WTC11 (cell line): ENCODE data around the gene ACP5.

Source experiments
- TP53 ChIP-seq: sonication (generic); formaldehyde crosslinking; IDR thresholded peaks from 2 replicates; pipeline ENCODE4 v1.8.1; 2023; ENCODE audit warnings: mild to moderate bottlenecking, missing genetic modification reagents
- ZNF423 ChIP-seq: fragments of 250-450 bp; sonication (Bioruptor Pico); IDR thresholded peaks from 2 replicates; pipeline ENCODE4 v2.1.2; 2022; ENCODE audit warnings: mild to moderate bottlenecking, moderate library complexity
- TF ChIP-seq, protein P1 (sequence below): fragments of 200-600 bp; IDR thresholded peaks from 2 replicates; pipeline ENCODE4 v1.8.0; 2022; ENCODE audit warnings: antibody characterized with exemption
- TF ChIP-seq, protein P2 (sequence below): sonication (generic); formaldehyde crosslinking; conservative IDR thresholded peaks from 2 replicates; pipeline ENCODE4 v1.8.1; 2022; ENCODE audit warnings: mild to moderate bottlenecking, missing genetic modification reagents
- TF ChIP-seq, protein P3 (sequence below): fragments of 250-450 bp; sonication (Bioruptor Pico); IDR thresholded peaks from 2 replicates; pipeline ENCODE4 v1.9.0; 2021; ENCODE audit warnings: mild to moderate bottlenecking
- TF ChIP-seq, protein P4 (sequence below): sonication (generic); formaldehyde crosslinking; IDR thresholded peaks from 2 replicates; pipeline ENCODE4 v1.8.0; 2022; ENCODE audit warnings: mild to moderate bottlenecking, missing genetic modification reagents

DNA sequence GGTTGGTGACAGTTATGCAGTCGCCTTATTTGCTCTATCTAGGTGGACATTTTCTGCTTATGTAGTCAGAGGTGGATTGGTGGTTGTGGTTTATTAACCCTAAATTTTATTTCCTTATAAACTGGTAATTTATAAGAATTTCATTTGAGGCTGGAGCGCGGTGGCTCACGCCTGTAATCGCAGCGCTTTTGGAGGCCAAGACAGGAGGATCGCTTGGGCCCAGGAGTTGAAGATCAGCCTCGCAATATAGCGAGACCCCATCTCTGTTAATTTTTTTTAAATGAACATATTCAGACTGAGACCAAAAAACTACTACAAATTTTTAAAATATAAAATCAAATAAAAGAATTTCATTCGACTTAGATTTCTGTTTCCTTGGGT lies 20.6 kb upstream of the ACP5 start:
- TF ChIP-seq, protein P1, sequence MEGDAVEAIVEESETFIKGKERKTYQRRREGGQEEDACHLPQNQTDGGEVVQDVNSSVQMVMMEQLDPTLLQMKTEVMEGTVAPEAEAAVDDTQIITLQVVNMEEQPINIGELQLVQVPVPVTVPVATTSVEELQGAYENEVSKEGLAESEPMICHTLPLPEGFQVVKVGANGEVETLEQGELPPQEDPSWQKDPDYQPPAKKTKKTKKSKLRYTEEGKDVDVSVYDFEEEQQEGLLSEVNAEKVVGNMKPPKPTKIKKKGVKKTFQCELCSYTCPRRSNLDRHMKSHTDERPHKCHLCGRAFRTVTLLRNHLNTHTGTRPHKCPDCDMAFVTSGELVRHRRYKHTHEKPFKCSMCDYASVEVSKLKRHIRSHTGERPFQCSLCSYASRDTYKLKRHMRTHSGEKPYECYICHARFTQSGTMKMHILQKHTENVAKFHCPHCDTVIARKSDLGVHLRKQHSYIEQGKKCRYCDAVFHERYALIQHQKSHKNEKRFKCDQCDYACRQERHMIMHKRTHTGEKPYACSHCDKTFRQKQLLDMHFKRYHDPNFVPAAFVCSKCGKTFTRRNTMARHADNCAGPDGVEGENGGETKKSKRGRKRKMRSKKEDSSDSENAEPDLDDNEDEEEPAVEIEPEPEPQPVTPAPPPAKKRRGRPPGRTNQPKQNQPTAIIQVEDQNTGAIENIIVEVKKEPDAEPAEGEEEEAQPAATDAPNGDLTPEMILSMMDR: no peak
- TF ChIP-seq, protein P2, sequence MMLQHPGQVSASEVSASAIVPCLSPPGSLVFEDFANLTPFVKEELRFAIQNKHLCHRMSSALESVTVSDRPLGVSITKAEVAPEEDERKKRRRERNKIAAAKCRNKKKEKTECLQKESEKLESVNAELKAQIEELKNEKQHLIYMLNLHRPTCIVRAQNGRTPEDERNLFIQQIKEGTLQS: no peak
- TF ChIP-seq, protein P3, sequence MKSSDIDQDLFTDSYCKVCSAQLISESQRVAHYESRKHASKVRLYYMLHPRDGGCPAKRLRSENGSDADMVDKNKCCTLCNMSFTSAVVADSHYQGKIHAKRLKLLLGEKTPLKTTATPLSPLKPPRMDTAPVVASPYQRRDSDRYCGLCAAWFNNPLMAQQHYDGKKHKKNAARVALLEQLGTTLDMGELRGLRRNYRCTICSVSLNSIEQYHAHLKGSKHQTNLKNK (CRISPR knock-in tag): no peak
- TF ChIP-seq TP53 (CRISPR knock-in tag): no peak
- TF ChIP-seq, protein P4, sequence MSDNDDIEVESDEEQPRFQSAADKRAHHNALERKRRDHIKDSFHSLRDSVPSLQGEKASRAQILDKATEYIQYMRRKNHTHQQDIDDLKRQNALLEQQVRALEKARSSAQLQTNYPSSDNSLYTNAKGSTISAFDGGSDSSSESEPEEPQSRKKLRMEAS (CRISPR knock-in tag): no peak
- TF ChIP-seq ZNF423 (CRISPR knock-in tag): no peak
